CD14-positive monocyte (primary cell): Measurements from ENCODE around the gene NXPH4. TPM values are rescaled to one million over a fixed set of nuclear protein-coding genes. Genes with fewer than 3 reads are reported as not detected.
A peak's percentile ranks its signal among the peaks of the same experiment; 100 is the strongest.

Experiments used
- DNase-seq, 3 donors: peaks; one replicate each; pipeline ENCODE4 v3.0.0-alpha.2; 2011 to 2022
- H2AFZ ChIP-seq: 2 replicates; pipeline ENCODE4 v1.6.0; 2012; ENCODE audit warnings: mild to moderate bottlenecking, low read depth, low read length, inconsistent platforms; ENCODE audit not compliant: insufficient read depth, poor library complexity, severe bottlenecking
- H3K27ac ChIP-seq, 2 donors: 1 replicate in 1 of 2; 2 replicates in 1 of 2; pipeline ENCODE4 v1.5.1; 2012 to 2013; ENCODE audit warnings: low read length in 2 of 2, control low read depth in 1 of 2, inconsistent platforms in 1 of 2, low read depth in 1 of 2, mild to moderate bottlenecking in 1 of 2
- H3K27me3 ChIP-seq, 2 donors: one replicate each; pipeline versions ENCODE4 v1.6.0 to v1.6.1; 2011 to 2013; ENCODE audit warnings: low read length in 2 of 2; ENCODE audit not compliant: control insufficient read depth in 2 of 2, insufficient read depth in 2 of 2
- H3K36me3 ChIP-seq, 2 donors: replicated peaks in 1 of 2; 1 replicate in 1 of 2; 2 replicates in 1 of 2; pipeline versions ENCODE4 v1.5.1 to v1.6.1; 2012 to 2013; ENCODE audit warnings: low read length in 2 of 2, control low read depth in 1 of 2, inconsistent platforms in 1 of 2, mild to moderate bottlenecking in 1 of 2; ENCODE audit not compliant: insufficient read depth in 2 of 2, control insufficient read depth in 1 of 2
- H3K4me1 ChIP-seq, 2 donors: 1 replicate in 1 of 2; 2 replicates in 1 of 2; pipeline versions ENCODE4 v1.5.1 to v1.6.1; 2012 to 2013; ENCODE audit warnings: low read length in 2 of 2, control low read depth in 1 of 2, inconsistent platforms in 1 of 2, mild to moderate bottlenecking in 1 of 2, moderate library complexity in 1 of 2; ENCODE audit not compliant: insufficient read depth in 2 of 2, control insufficient read depth in 1 of 2
- H3K4me2 ChIP-seq: replicated peaks from 2 replicates; pipeline ENCODE3; 2012; ENCODE audit warnings: low read length, moderate library complexity, mild to moderate bottlenecking; ENCODE audit not compliant: poor library complexity, severe bottlenecking; ENCODE audit errors: extremely low read depth
- H3K4me3 ChIP-seq, 3 experiments: fragments of 200-600 bp in 1 of 3; sonication (generic) in 1 of 3; replicated peaks in 1 of 3; 1 replicate in 2 of 3; 2 replicates in 1 of 3; pipeline ENCODE4 v1.5.1; 2011 to 2013; ENCODE audit warnings: low read length in 3 of 3, mild to moderate bottlenecking in 3 of 3, control low read depth in 2 of 3, low read depth in 2 of 3, inconsistent platforms in 1 of 3, moderate library complexity in 1 of 3
- H3K79me2 ChIP-seq: 2 replicates; pipeline ENCODE4 v1.6.0; 2012; ENCODE audit warnings: mild to moderate bottlenecking, control low read depth, inconsistent platforms, low read length, moderate library complexity; ENCODE audit not compliant: insufficient read depth
- H3K9ac ChIP-seq: 2 replicates; pipeline ENCODE4 v1.6.0; 2017; ENCODE audit warnings: low read length, mild to moderate bottlenecking; ENCODE audit not compliant: insufficient read depth, poor library complexity, severe bottlenecking
- H3K9me3 ChIP-seq, 2 donors: replicated peaks in 1 of 2; 1 replicate in 1 of 2; 2 replicates in 1 of 2; pipeline versions ENCODE4 v1.5.1 to v1.6.1; 2012 to 2013; ENCODE audit warnings: low read length in 2 of 2, control low read depth in 1 of 2; ENCODE audit not compliant: control insufficient read depth in 1 of 2, insufficient read depth in 1 of 2
- H4K20me1 ChIP-seq: 2 replicates; pipeline ENCODE4 v1.6.0; 2012; ENCODE audit warnings: mild to moderate bottlenecking, low read length, control low read depth, moderate library complexity; ENCODE audit not compliant: insufficient read depth
- H3K27ac Mint-ChIP-seq, 7 donors: one replicate each; pipeline ENCODE4 v1.8.0; 2020; ENCODE audit warnings: mild to moderate bottlenecking in 7 of 7, mixed read lengths in 7 of 7, moderate library complexity in 6 of 7, inconsistent platforms in 2 of 7
- H3K27me3 Mint-ChIP-seq, 3 donors: one replicate each; pipeline ENCODE4 v1.8.0; 2021 to 2022; ENCODE audit warnings: low read depth in 3 of 3, mild to moderate bottlenecking in 3 of 3, mixed read lengths in 3 of 3, moderate library complexity in 3 of 3, inconsistent platforms in 1 of 3
- H3K36me3 Mint-ChIP-seq, 2 donors: one replicate each; pipeline ENCODE4 v1.8.0; 2020; ENCODE audit warnings: mixed read lengths in 2 of 2, inconsistent platforms in 1 of 2, mild to moderate bottlenecking in 1 of 2
- H3K4me1 Mint-ChIP-seq: one replicate; pipeline ENCODE4 v1.8.0; 2020; ENCODE audit warnings: mild to moderate bottlenecking, mixed read lengths
- H3K4me3 Mint-ChIP-seq, 2 donors: one replicate each; pipeline ENCODE4 v1.8.0; 2020; ENCODE audit warnings: mild to moderate bottlenecking in 2 of 2, mixed read lengths in 2 of 2, moderate library complexity in 1 of 2
- H3K9me3 Mint-ChIP-seq, 7 donors: one replicate each; pipeline ENCODE4 v1.8.0; 2020 to 2022; ENCODE audit warnings: mixed read lengths in 7 of 7, mild to moderate bottlenecking in 6 of 7, moderate library complexity in 6 of 7, inconsistent platforms in 2 of 7
- WGBS: methylation state at CpG from one replicate; pipeline ENCODE4 v1.1.5; 2013; ENCODE audit warnings: missing lambda C conversion rate; ENCODE audit not compliant: insufficient coverage; 5-methylcytosine and 5-hydroxymethylcytosine counted together
- intact Hi-C, 2 donors: fragments of 100-400 bp; cut with micrococcal nuclease; formaldehyde crosslinking; loops; one replicate each; pipeline versions ENCODE4 v1.15.0 to v1.15.1; 2023
- polyA plus RNA-seq, 3 donors: library from polyadenylated mRNA; depleted of rRNA in 1 of 3; unstranded in 2 of 3; stranded (reverse) in 1 of 3; fragments of 300-500 nt in 2 of 3; fragments of >200 nt in 1 of 3; fragmentation: Illumina TruSeq in 2 of 3; gene quantifications; 1 replicate in 2 of 3; 2 replicates in 1 of 3; pipeline ENCODE4 v1.2.3, GENCODE V29; 2012 to 2021
- TF ChIP-seq, protein P1 (sequence below): fragments of 200-600 bp; IDR thresholded peaks from one replicate; pipeline ENCODE4 v1.8.0; 2022; ENCODE audit warnings: antibody characterized with exemption, mild to moderate bottlenecking

Gene NXPH4
- polyA plus RNA-seq, 3 donors, result not detected

DNA sequence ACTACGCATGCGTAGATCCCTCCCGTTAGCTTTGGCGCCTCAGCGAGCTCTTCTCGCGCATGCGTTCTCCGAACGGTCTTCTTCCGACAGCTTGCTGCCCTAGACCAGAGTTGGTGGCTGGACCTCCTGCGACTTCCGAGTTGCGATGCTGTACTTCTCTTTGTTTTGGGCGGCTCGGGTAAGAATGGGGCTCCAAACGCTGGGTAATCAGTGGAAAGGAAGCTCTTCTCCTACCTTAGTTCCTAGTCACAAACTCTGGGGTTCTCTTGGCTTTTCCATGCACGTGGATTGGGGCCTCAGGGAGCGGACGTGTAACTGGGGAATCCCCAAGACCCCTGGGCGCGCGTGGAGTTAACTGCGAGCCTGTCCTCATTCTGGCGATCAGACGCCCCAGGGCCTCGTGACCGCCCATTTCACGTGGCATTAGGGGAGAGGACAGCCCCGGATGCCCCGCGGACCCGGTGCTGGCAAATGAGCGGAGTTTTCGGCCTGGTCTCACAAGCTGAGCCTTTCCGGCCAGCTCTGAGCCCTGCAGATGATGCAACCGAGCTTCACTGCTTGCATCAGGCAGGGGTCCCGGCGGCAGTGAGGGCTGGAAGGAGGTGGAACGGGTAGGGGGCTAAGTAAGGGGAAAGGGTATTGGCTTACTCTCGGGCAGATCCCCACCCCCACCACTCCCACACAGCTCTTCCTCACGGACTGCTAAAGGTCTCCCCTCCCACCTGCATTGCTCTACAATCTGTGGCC lies 13.2 kb downstream of the NXPH4 start, which contains the start of gene SHMT2:
Gene SHMT2 (plus strand): TSS at position 78 of the 747 bp plus-strand sequence. CDS start 68 bp downstream, at position 146.
- peak within 1 kb of the TSS; percentile 80 for H3K9ac ChIP-seq
- peak; percentile 92 to 99 (median 94) for DNase-seq
- peaks cover 57% of the 10 kb centered on the region for H3K4me1 Mint-ChIP-seq
- peak within 1 kb of the TSS; percentile 83 for H2AFZ ChIP-seq
- peaks cover 0 to 19% (median 7%) of the 10 kb centered on the region in 7 donors for H3K9me3 Mint-ChIP-seq
- H4K20me1 ChIP-seq, result peaks cover 23% of the 10 kb centered on the region
- TF ChIP-seq, protein P1, sequence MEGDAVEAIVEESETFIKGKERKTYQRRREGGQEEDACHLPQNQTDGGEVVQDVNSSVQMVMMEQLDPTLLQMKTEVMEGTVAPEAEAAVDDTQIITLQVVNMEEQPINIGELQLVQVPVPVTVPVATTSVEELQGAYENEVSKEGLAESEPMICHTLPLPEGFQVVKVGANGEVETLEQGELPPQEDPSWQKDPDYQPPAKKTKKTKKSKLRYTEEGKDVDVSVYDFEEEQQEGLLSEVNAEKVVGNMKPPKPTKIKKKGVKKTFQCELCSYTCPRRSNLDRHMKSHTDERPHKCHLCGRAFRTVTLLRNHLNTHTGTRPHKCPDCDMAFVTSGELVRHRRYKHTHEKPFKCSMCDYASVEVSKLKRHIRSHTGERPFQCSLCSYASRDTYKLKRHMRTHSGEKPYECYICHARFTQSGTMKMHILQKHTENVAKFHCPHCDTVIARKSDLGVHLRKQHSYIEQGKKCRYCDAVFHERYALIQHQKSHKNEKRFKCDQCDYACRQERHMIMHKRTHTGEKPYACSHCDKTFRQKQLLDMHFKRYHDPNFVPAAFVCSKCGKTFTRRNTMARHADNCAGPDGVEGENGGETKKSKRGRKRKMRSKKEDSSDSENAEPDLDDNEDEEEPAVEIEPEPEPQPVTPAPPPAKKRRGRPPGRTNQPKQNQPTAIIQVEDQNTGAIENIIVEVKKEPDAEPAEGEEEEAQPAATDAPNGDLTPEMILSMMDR, result no peak
- peaks cover 31 to 45% (median 42%) of the 10 kb centered on the region in 3 donors for H3K27me3 Mint-ChIP-seq
- peak within 1 kb of the TSS; percentile 90 to 95 for H3K4me3 Mint-ChIP-seq
- H3K9me3 ChIP-seq, result peaks cover 0 to 10% of the 10 kb centered on the region in 2 donors
- 0% methylated on average over 34 of the region's 42 CpGs for WGBS
- peak within 1 kb of the TSS; percentile 93 to 99 (median 97) for H3K27ac Mint-ChIP-seq
- H3K79me2 ChIP-seq, result peaks cover 22% of the 10 kb centered on the region
- H3K36me3 ChIP-seq, result peaks cover 32 to 39% of the 10 kb centered on the region in 2 donors
- peaks cover 42 to 53% of the 10 kb centered on the region in 2 donors for H3K36me3 Mint-ChIP-seq
- peak within 1 kb of the TSS; percentile 85 to 87 for H3K27ac ChIP-seq
- H3K4me2 ChIP-seq, result peak within 1 kb of the TSS; percentile 95
- intact Hi-C loops, result no loop called here
- peaks cover 25 to 32% of the 10 kb centered on the region in 2 donors for H3K27me3 ChIP-seq
- peak within 1 kb of the TSS; percentile 33 to 91 (median 68) for H3K4me3 ChIP-seq
- peaks cover 41 to 63% of the 10 kb centered on the region in 2 donors for H3K4me1 ChIP-seq

DNA sequence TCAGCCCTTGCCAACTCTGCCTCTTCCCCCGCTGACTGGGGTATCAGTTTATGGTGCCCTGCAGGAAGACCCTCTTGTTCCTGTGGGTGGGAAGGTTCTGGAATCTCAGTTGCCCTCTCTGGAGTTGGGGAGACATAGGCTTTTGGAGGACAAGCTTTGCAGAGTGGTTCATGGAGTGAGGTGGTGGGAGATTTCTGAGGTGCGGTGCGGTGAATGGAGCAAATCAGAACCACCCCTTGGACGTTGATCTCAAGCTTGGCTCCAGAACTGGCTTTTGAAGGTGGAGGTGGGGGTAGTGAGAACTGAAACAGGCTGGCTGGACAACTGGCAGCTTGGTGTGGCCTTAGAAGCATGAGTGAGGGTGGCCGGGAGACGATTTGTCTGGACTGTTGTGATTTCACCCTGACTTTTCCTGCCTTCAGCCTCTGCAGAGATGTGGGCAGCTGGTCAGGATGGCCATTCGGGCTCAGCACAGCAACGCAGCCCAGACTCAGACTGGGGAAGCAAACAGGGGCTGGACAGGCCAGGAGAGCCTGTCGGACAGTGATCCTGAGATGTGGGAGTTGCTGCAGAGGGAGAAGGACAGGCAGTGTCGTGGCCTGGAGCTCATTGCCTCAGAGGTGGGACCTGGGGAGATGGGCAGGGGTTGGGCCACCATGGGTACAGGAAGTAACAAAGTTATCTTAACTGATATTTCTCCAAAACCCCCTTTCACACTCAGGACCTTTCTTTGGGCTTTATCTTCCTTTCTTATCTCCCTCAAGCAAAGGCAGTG lies 14.0 kb downstream of the NXPH4 start:
- peaks cover 22% of the 10 kb centered on the region for H3K79me2 ChIP-seq
- H3K27me3 Mint-ChIP-seq, result peaks cover 28 to 44% (median 37%) of the 10 kb centered on the region in 3 donors
- intact Hi-C loops, result no loop called here
- peaks cover 45 to 52% of the 10 kb centered on the region in 2 donors for H3K36me3 Mint-ChIP-seq
- peaks cover 34 to 55% of the 10 kb centered on the region in 2 donors for H3K4me1 ChIP-seq
- H3K4me2 ChIP-seq, result peak overlapping the region; percentile 95
- H3K27ac ChIP-seq, result peak overlapping the region; percentile 85 to 87
- TF ChIP-seq, protein P1, result no peak
- 89% methylated on average over 9 of the region's 10 CpGs for WGBS
- H3K4me3 ChIP-seq, result peak overlapping the region; percentile 33 to 91 (median 68)
- peaks cover 19 to 32% of the 10 kb centered on the region in 2 donors for H3K27me3 ChIP-seq
- H2AFZ ChIP-seq, result peak overlapping the region; percentile 83
- H3K36me3 ChIP-seq, result peaks cover 32 to 39% of the 10 kb centered on the region in 2 donors
- peaks cover 30% of the 10 kb centered on the region for H4K20me1 ChIP-seq
- H3K9me3 ChIP-seq, result peaks cover 0 to 8% of the 10 kb centered on the region in 2 donors
- H3K9ac ChIP-seq, result peak overlapping the region; percentile 80
- H3K9me3 Mint-ChIP-seq, result peaks cover 0 to 16% (median 6%) of the 10 kb centered on the region in 7 donors
- peak overlapping the region in 5 of 7 donors; percentile 71 to 99 (median 93) for H3K27ac Mint-ChIP-seq
- H3K4me1 Mint-ChIP-seq, result peaks cover 51% of the 10 kb centered on the region
- no peak for DNase-seq
- H3K4me3 Mint-ChIP-seq, result peak overlapping the region; percentile 90 to 95
